Brain microvascular endothelial cell (primary cell): ENCODE measurements around the gene RBMX2.
"Not testable (repeated sequence)": the region's sequence is repeated elsewhere in the genome, so short reads cannot be mapped to it uniquely, and the experiment has no call there.

Source experiments
- DNase-seq: peaks from one replicate; pipeline ENCODE4 v3.0.0-alpha.2; 2020
- H3K27ac ChIP-seq: fragments of 250-450 bp; sonication (Bioruptor Pico); 2 replicates; pipeline ENCODE4 v1.5.1; 2020; ENCODE audit warnings: mild to moderate bottlenecking, moderate library complexity
- H3K27me3 ChIP-seq: fragments of 250-450 bp; sonication (Bioruptor Pico); replicated peaks from 2 replicates; pipeline ENCODE4 v1.5.1; 2020; ENCODE audit warnings: mild to moderate bottlenecking
- H3K36me3 ChIP-seq: fragments of 250-450 bp; sonication (Bioruptor Pico); replicated peaks from 2 replicates; pipeline ENCODE4 v1.5.1; 2020; ENCODE audit warnings: mild to moderate bottlenecking
- H3K4me3 ChIP-seq: 2 replicates; pipeline ENCODE4 v1.5.1; 2011; ENCODE audit warnings: low read depth, mild to moderate bottlenecking, control low read depth, low read length, moderate library complexity
- CTCF ChIP-seq: IDR thresholded peaks from 2 replicates; pipeline ENCODE4 v1.5.1; 2011; ENCODE audit warnings: low read depth, mild to moderate bottlenecking, moderate library complexity, low read length, control low read depth, inconsistent platforms; ENCODE audit errors: missing control alignments
- in situ Hi-C: cut with HindIII; loops from 2 replicates; pipeline ENCODE4 v1.10.0; 2017; ENCODE audit warnings: low sequenced_read_pairs, low pct_ligation_motif_present

Gene RBMX2

GRCh38 chrX:130435937-130436336, 34.1 kb downstream of the RBMX2 start:
- H3K36me3 ChIP-seq = no peaks in the 10 kb centered on the region

GRCh38 chrX:130437996-130438395, 36.2 kb downstream of the RBMX2 start:
- H3K4me3 ChIP-seq, DNase-seq, H3K27ac ChIP-seq, H3K27me3 ChIP-seq, in situ Hi-C loops, H3K36me3 ChIP-seq: not testable (repeated sequence)

More at GRCh38 chrX:130435937-130436336, 34.1 kb downstream of the RBMX2 start:
- in situ Hi-C loops = no loop called here
- Histone ChIP-seq H3K27me3 (no peaks in the 10 kb centered on the region), H3K27ac (no peak overlapping the region), H3K4me3 (no peak overlapping the region)
- no peak for TF ChIP-seq CTCF
- no peak for DNase-seq

GRCh38 chrX:130443875-130444274, 42.1 kb downstream of the RBMX2 start:
- H3K4me3 ChIP-seq = no peak overlapping the region
- no peaks in the 10 kb centered on the region for H3K27me3 ChIP-seq
- in situ Hi-C loops = no loop called here
- no peak overlapping the region for H3K27ac ChIP-seq
- H3K36me3 ChIP-seq = no peaks in the 10 kb centered on the region
- DNase-seq = no peak
- TF ChIP-seq CTCF = no peak

DNA sequence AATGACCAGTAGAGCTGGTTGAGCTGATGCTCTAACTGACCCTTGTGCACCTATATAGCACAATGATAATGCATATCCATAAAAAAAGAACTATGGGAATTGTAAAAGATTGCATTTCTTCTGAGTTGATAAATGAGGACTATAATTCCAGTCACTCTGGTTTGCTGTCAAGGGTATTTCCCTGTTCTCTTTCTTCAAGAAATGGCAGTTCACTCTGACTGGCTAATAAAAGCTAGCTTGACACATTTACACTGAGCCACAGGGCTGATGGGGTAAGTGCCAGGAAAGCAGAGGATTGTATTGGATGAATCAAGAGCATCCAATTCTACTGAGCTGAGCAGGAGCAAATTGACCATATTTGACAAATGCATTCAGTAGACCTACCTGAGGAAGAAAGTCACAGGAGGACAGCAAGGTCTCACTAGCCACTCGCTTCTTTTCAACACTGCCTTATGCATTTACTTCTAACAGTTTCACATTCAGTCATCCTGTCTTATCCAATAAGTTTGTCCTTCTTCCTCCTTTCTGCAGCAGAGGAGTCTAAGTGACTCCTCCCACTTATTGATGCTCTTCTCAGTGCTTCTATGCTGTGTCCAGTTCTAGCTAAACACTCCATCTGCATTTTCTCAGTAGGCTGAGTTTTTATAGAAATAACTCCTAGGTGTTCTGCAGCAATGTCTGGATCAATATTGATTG, 43.0 kb downstream of the RBMX2 start:
- no peak for TF ChIP-seq CTCF

DNA sequence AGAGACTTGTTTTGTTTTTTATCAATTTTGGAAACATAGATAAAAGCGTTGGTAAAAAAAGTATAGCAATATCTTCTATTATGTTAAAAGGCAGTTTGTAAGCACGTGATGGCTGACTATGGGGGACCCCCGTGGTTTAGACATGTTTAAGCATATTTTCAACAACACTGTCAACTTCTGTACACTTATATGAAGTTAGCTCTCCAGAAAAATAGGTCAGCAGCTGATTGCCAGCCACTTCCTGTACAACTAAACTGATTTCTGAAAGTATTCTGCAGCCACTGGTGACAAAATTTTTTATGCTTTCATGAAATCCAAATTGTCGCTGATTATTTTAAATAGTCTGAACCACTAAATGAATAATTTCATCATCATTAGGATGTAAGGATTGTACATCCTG, 45.2 kb downstream of the RBMX2 start:
- H3K36me3 ChIP-seq = no peaks in the 10 kb centered on the region
- DNase-seq = no peak
- no peak overlapping the region for H3K27ac ChIP-seq
- in situ Hi-C loops = no loop called here
- no peak overlapping the region for H3K4me3 ChIP-seq
- no peak for TF ChIP-seq CTCF
- H3K27me3 ChIP-seq = no peaks in the 10 kb centered on the region

More for the DNA sequence above, 43.0 kb downstream of the RBMX2 start:
- no peak overlapping the region for H3K4me3 ChIP-seq
- H3K27ac ChIP-seq = no peak overlapping the region
- no peaks in the 10 kb centered on the region for H3K36me3 ChIP-seq
- no peak for DNase-seq
- no peaks in the 10 kb centered on the region for H3K27me3 ChIP-seq
- in situ Hi-C loops = no loop called here
